GM11168 (cell line): ENCODE measurements around the gene ATOX1.

Source experiments
- in situ Hi-C: fragments of 300-500 bp; cut with MboI; formaldehyde crosslinking; loops from one replicate; pipeline ENCODE4 v1.12.0; 2022; ENCODE audit warnings: low sequenced_read_pairs; ENCODE audit not compliant: unreplicated experiment

ATOX1 gene

DNA sequence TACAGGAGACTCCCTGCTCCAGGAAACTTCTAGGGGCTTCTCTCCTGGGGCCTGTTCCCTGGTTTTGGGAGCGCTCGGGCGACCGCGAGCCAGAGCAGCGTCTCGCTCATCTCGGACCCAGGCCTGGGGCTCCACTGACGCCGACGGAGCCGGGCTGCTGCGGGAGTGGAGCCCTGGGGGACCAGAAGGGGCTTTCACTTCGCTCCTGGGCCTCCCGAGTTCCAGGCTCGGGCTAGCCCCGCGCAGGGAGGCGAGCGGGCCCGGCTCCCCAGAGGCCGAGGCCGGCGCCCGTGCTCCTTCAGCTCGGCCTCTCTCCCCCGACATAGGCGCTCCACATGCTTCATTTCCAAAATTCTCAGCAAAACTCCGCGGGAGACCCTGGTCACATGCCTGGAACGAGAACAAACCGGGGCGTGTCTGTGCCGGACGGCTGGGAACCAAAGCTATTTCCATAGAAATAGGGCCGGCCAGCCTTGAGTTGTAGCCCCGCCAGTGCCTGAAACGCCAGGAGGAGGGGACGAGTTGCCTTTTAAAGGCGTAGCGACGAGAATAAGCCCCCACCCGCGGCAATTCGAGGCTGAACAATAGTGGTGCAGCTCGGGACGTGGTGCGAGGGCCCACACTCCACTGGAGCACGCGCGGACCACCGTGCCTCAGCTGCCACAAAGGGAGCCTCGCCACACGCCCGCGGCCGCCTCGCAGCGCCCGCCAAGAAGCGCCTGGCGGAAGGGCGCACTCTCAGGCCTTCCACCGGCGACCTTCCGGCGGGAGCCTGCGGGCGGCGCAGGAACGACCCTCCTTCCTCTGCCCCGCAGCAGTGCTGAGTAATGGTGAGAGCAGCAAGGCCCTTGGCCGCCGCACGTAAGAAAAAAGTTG, 12.2 kb upstream of the ATOX1 start:
- in situ Hi-C loops, result no loop called here

- in situ Hi-C loops, result no loop called here
Observed at GRCh38 chr5:151766975-151767374, 8.5 kb upstream of the ATOX1 start.

- in situ Hi-C loops, result no loop called here
Observed at GRCh38 chr5:151764801-151765200, 6.4 kb upstream of the ATOX1 start.

GRCh38 chr5:151758141-151758429, 346 bp downstream of the ATOX1 start:
- in situ Hi-C loops, result no loop called here

GRCh38 chr5:151757233-151758140, 944 bp downstream of the ATOX1 start:
- in situ Hi-C loops, result no loop called here

DNA sequence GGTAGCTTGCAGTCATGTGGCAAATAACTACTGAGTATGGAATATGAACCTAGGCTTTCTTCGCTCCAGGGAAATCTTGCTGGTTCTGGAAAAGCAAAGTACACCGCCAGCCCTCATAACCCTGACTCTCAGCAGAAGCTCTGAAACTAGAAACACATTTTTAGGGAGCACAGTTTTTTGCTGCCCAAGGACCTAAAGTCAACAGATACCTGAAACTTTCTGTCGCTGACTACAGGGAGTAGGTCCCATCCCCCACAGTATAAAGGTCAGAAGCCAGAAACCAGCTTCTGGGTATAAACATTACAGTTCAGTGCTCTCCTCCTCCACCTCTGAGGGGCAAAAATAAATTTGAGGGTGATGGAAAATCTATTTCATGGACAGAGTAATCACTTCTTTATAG, 3.0 kb downstream of the ATOX1 start:
- in situ Hi-C loops, result no loop called here

DNA sequence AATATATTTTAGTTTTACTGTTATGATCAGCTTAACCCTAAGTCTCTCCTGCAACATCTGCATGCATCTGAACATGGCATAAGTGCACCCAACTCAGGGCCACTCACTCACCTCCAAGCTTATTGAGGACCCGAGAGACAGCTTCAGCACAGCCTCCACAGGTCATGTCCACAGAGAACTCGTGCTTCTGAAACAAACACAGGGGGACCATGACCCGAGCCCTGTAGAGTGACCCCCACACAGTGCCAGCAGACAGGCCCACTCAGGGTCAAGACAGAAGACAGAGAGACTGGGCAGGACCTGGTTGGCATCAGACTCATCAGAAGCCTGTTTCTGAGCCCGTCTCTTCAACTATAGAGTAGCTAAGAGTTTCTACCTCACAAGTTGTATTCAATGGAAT, 6.8 kb downstream of the ATOX1 start:
- in situ Hi-C loops, result no loop called here

- in situ Hi-C loops, result no loop called here
Observed at GRCh38 chr5:151751091-151751490, 7.3 kb downstream of the ATOX1 start.

- in situ Hi-C loops, result no loop called here
Observed at GRCh38 chr5:151750121-151750520, 8.3 kb downstream of the ATOX1 start.

- in situ Hi-C loops, result no loop called here
Observed at GRCh38 chr5:151745071-151745705, 13.2 kb downstream of the ATOX1 start.

GRCh38 chr5:151743530-151743929, 14.9 kb downstream of the ATOX1 start:
- in situ Hi-C loops, result no loop called here

GRCh38 chr5:151742870-151743294, 15.5 kb downstream of the ATOX1 start:
- in situ Hi-C loops, result no loop called here

DNA sequence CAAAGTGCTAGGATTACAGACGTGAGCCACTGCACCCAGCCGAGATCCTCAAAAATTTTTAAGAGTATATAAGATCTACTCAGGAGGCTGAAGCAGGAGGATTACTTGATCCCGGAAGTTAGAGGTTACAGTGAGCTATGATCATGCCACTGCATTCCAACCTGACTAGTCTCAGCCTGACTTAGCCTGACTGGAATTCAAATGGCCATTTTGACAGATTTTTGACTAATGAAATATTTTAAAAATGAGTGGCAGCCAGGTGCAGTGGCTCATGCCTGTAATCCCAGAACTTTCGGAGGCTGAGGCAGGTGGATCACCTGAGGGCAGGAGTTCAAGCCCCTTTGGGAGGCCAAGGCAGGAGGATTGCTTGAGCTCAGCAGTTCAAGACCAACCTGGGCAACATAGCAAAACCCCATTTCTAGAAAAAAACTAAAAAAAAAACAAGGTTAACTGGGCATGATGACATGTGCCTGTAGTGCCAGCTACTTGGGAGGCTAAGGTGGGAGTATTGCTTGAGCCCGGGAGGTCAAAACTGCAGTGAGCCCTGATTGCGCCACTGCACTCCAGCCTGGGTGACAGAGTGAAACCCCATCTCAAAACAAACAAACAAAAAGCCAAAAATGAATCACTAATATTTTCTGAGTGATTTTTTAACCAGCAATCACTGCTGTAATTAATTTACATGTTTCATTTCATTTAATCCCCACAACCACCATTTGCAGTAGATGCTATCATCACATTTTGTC, 16.6 kb downstream of the ATOX1 start:
- in situ Hi-C loops, result no loop called here

- in situ Hi-C loops, result no loop called here
Observed at GRCh38 chr5:151740958-151741373, 17.5 kb downstream of the ATOX1 start.

GRCh38 chr5:151740336-151740942, 18.0 kb downstream of the ATOX1 start:
- in situ Hi-C loops, result no loop called here

DNA sequence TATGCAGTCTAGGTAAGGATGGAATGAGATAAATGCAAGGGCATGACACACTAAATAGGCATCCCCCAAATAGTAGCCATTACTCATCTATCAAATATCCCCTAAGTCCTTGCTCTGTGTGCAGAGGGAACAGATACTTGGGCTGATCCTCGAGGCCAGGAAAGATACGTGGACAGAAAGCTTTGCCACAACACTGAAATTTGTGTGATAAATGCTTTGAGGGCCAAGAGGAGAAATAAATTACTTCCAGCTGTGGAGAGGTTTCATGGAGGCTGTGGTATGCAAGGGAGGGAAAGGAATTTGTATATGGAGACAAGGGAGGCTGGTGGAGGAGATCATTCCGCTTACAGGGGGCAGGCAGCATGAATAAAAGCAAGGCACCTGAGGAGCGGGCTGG, 18.5 kb downstream of the ATOX1 start:
- in situ Hi-C loops, result loop anchor here (5.0 kb wide), 1 partner anchor 78 kb away; no protein-coding TSS in a partner anchor

DNA sequence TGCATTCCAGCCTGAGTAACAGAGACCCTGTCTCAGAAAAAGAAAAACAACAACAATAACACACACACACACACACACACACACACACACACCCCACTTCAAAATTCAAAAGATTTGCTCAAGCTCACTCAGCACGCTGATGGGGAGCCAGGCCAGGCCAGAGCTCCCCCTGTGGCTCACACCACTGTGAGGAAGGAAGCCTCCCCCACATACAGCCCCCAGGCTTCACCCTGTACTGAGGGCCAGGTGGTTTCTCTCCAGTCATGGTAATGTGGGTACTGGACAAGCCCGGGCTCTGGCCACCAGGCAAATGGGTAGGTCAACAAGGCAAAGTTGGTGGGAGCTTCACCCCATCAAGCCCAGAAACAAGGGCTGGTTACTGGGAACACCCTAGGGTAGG, 19.0 kb downstream of the ATOX1 start:
- in situ Hi-C loops, result loop anchor here (5.0 kb wide), 1 partner anchor 77 kb away; no protein-coding TSS in a partner anchor

- in situ Hi-C loops, result loop anchor here (5.0 kb wide), 1 partner anchor 76 kb away; no protein-coding TSS in a partner anchor
Observed at GRCh38 chr5:151738125-151738848, 20.1 kb downstream of the ATOX1 start.

DNA sequence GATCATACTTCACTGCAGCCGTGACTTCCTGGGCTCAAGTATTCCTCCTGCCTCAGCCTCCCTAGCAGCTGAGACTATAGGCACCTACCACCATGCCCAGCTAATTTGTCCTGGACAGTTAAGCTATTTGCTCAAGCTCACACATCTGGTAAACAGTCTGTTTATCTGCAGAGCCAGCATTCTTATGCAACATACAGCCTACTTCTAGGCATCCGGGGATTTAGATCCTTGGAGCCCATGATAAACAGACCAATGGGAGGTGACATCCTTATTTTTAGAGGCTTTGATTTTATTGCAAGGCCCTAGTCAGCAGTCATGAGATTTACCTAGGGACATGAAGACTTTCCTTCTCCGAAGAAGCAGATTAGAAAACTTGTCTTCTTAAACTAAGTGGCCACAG, 21.0 kb downstream of the ATOX1 start:
- in situ Hi-C loops, result loop anchor here (5.0 kb wide), 1 partner anchor 75 kb away; no protein-coding TSS in a partner anchor
